ENCODE measurements around the gene NSUN7.

Gene NSUN7

GRCh38 chr4:40848940-40849339 is 99.2 kb downstream of the NSUN7 start:
- peak; percentile 12 for DNase-seq (ENCODE audit: low spot score)

GRCh38 chr4:40850496-40850895 is 100.7 kb downstream of the NSUN7 start:
- DNase-seq (ENCODE audit: low spot score): no peak

GRCh38 chr4:40856277-40856839 is 106.6 kb downstream of the NSUN7 start:
- DNase-seq (ENCODE audit: low spot score): no peak

- no peak for DNase-seq (ENCODE audit: low spot score)
Observed at GRCh38 chr4:40856840-40857362, 107.1 kb downstream of the NSUN7 start.

- no peak for DNase-seq (ENCODE audit: low spot score)
Observed at GRCh38 chr4:40857956-40858355, 108.2 kb downstream of the NSUN7 start.

- DNase-seq (ENCODE audit: low spot score): no peak
Observed at GRCh38 chr4:40858962-40859361, 109.2 kb downstream of the NSUN7 start.

All from cerebellar cortex (tissue), 1 donor.